GM12892 (cell line): ENCODE measurements around the gene GULP1.

ENCODE experiments used
- POLR2A ChIP-seq: IDR thresholded peaks from 2 replicates; pipeline ENCODE4 v1.6.1; 2011; ENCODE audit warnings: low read depth, low read length, control low read depth
- POLR2AphosphoS5 ChIP-seq: IDR thresholded peaks from 2 replicates; pipeline ENCODE4 v1.6.1; 2011; ENCODE audit warnings: low read depth, low read length, control low read depth

DNA sequence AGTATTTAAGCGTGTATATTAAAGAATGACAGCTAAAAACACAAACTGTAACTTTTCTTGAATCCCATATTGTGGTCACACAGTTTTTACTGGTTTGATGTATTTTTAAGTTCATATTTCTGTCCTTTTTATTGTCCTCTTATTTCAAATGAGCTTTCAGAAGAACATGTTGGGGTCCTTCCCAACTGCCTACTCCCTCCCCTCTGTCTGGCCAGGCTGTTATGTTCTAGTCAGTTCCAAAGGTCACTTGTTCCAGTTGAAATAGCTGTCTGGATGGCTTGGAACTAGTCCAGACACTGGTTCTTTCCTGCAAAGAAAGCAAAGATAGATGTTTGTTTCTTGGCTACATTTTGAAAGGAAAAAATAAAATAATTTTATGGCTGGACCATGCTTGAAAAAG lies 306.9 kb downstream of the GULP1 start:
- TF ChIP-seq POLR2A (no peak), POLR2AphosphoS5 (no peak)
